GM12878 (cell line): ENCODE measurements around the gene MACROD2. TPM values are rescaled to one million over a fixed set of nuclear protein-coding genes. Genes with fewer than 3 reads are reported as not detected.

Experiments used
- ATAC-seq: fragments of 200-7000 bp; cut with Tn5 transposase; 3 replicates; pipeline ENCODE4 v1.9.1; 2020; ENCODE audit warnings: mild to moderate bottlenecking, moderate library complexity
- BruUV-seq: library from RNA; stranded (reverse); fragments of 400-500 nt; replicated peaks from 2 replicates; lab custom pipeline; 2021; lab: Mats Ljungman, UMichigan
- CTCF ChIA-PET: fragments of 300-600 bp; sonication (Branson Sonifier 250); formaldehyde crosslinking; extraction: SDS; loops from one replicate; lab custom pipeline; 2021; ENCODE audit warnings: inconsistent platforms; lab: Yijun Ruan, JAX
- POLR2A ChIA-PET: fragments of 350-600 bp; formaldehyde crosslinking; extraction: SDS; loops from one replicate; lab custom pipeline; 2021; ENCODE audit warnings: inconsistent platforms; lab: Charles Lee
- RAD21 ChIA-PET: fragments of 300-600 bp; sonication (Branson Sonifier 250); formaldehyde crosslinking; loops from one replicate; lab custom pipeline; 2023; ENCODE audit warnings: antibody characterized with exemption; ENCODE audit not compliant: unreplicated experiment; lab: Charles Lee
- SMC1A ChIA-PET: fragments of 300-600 bp; sonication (Branson Sonifier 250); formaldehyde crosslinking; loops from one replicate; lab custom pipeline; 2023; ENCODE audit not compliant: unreplicated experiment, uncharacterized antibody; lab: Charles Lee
- DNase-seq: peaks from one replicate; pipeline ENCODE4 v3.0.0-alpha.2; 2011; ENCODE audit warnings: low read depth, low spot score
- FAIRE-seq: peaks from 3 replicates; lab custom pipeline; 2011; peaks lifted over from hg19 to GRCh38; lab: Jason Lieb, UNC
- H2AFZ ChIP-seq: 2 replicates; pipeline ENCODE4 v1.6.0; 2011; ENCODE audit warnings: low read depth, low read length, control low read depth; ENCODE audit not compliant: control insufficient read depth
- H3K27ac ChIP-seq: 2 replicates; pipeline ENCODE4 v1.5.1; 2011; ENCODE audit warnings: control low read depth; ENCODE audit not compliant: control insufficient read depth, insufficient read depth
- H3K27me3 ChIP-seq, 2 experiments: replicated peaks in 1 of 2; 2 replicates each; pipeline versions ENCODE4 v1.6.0 to v1.6.1; 2011; ENCODE audit warnings: low read length in 1 of 2; ENCODE audit not compliant: control insufficient read depth in 2 of 2, insufficient read depth in 2 of 2
- H3K36me3 ChIP-seq, 2 experiments: 2 replicates each; pipeline ENCODE4 v1.5.1; 2011; ENCODE audit warnings: low read length in 1 of 2; ENCODE audit not compliant: control insufficient read depth in 2 of 2, insufficient read depth in 2 of 2
- H3K4me1 ChIP-seq: 2 replicates; pipeline ENCODE4 v1.6.1; 2011; ENCODE audit warnings: mild to moderate bottlenecking, low read length, moderate library complexity, mixed read lengths; ENCODE audit not compliant: control insufficient read depth, insufficient read depth
- H3K4me2 ChIP-seq: 2 replicates; pipeline ENCODE4 v1.6.0; 2011; ENCODE audit warnings: control low read depth; ENCODE audit not compliant: control insufficient read depth, insufficient read depth
- H3K4me3 ChIP-seq: fragments of 200-600 bp; sonication (generic); 2 replicates; pipeline ENCODE4 v1.5.1; 2016
- H3K79me2 ChIP-seq: 2 replicates; pipeline ENCODE4 v1.6.0; 2011; ENCODE audit warnings: low read length; ENCODE audit not compliant: control insufficient read depth, insufficient read depth
- H3K9ac ChIP-seq: 2 replicates; pipeline ENCODE4 v1.8.0; 2011; ENCODE audit warnings: low read length, control low read depth, mixed read lengths; ENCODE audit not compliant: control insufficient read depth, insufficient read depth
- H3K9me3 ChIP-seq: replicated peaks from 3 replicates; pipeline ENCODE4 v1.5.1; 2011; ENCODE audit warnings: mild to moderate bottlenecking, low read length; ENCODE audit not compliant: control insufficient read depth, insufficient read depth
- H4K20me1 ChIP-seq: 2 replicates; pipeline ENCODE4 v1.6.0; 2011; ENCODE audit not compliant: control insufficient read depth, insufficient read depth
- BRCA1 ChIP-seq: IDR thresholded peaks from 2 replicates; pipeline ENCODE4 v1.6.1; 2011; ENCODE audit warnings: low read depth, low read length, improper control_type of control experiment
- CHD1 ChIP-seq: IDR thresholded peaks from 2 replicates; pipeline ENCODE4 v1.6.1; 2012; ENCODE audit warnings: low read depth, low read length, improper control_type of control experiment
- IKZF2 ChIP-seq, 2 experiments: fragments of 450-650 bp; IDR thresholded peaks; 2 replicates each; pipeline ENCODE4 v1.6.1; 2017; ENCODE audit warnings: mild to moderate bottlenecking in 2 of 2, moderate library complexity in 2 of 2
- JUNB ChIP-seq: IDR thresholded peaks from 2 replicates; pipeline ENCODE4 v1.6.1; 2016; ENCODE audit warnings: antibody characterized with exemption, mild to moderate bottlenecking
- RELB ChIP-seq: fragments of 450-650 bp; IDR thresholded peaks from 2 replicates; pipeline ENCODE4 v1.6.1; 2017; ENCODE audit warnings: low read depth, mild to moderate bottlenecking, moderate library complexity
- SIX5 ChIP-seq: IDR thresholded peaks from 2 replicates; pipeline ENCODE4 v1.6.1; 2011; ENCODE audit warnings: mild to moderate bottlenecking, low read depth, low read length, moderate library complexity; ENCODE audit not compliant: severe bottlenecking
- SMC3 ChIP-seq: IDR thresholded peaks from 2 replicates; pipeline ENCODE4 v1.6.1; 2011; ENCODE audit warnings: low read length, improper control_type of control experiment, borderline replicate concordance
- SREBF1 ChIP-seq: IDR thresholded peaks from 2 replicates; pipeline ENCODE4 v1.6.1; 2012; ENCODE audit warnings: mild to moderate bottlenecking, low read length
- STAT1 ChIP-seq: fragments of 450-650 bp; conservative IDR thresholded peaks from 2 replicates; pipeline ENCODE4 v1.6.1; 2014; ENCODE audit warnings: antibody characterized with exemption, mild to moderate bottlenecking
- SUPT20H ChIP-seq: IDR thresholded peaks from 2 replicates; pipeline ENCODE4 v1.6.1; 2011; ENCODE audit warnings: low read depth, mild to moderate bottlenecking, low read length, moderate library complexity, borderline replicate concordance; ENCODE audit not compliant: control insufficient read depth
- TAF1 ChIP-seq: IDR thresholded peaks from 2 replicates; pipeline ENCODE4 v1.6.1; 2011; ENCODE audit warnings: mild to moderate bottlenecking, low read depth, low read length, borderline replicate concordance
- ZNF207 ChIP-seq: fragments of 450-650 bp; IDR thresholded peaks from 2 replicates; pipeline ENCODE4 v1.6.1; 2014; ENCODE audit warnings: antibody characterized with exemption, mild to moderate bottlenecking, borderline replicate concordance
- WGBS: methylation state at CpG from one replicate; pipeline ENCODE4 v1.1.6; 2016; ENCODE audit warnings: low lambda C conversion rate; ENCODE audit not compliant: insufficient replicate concordance, insufficient coverage; ENCODE audit errors: missing lambda C conversion rate; 5-methylcytosine and 5-hydroxymethylcytosine counted together
- in situ Hi-C: fragments of 300-500 bp; cut with MboI; formaldehyde crosslinking; loops from 9 replicates; pipeline ENCODE4 v1.14.3; 2018; ENCODE audit warnings: mixed read lengths
- intact Hi-C: fragments of 100-400 bp; cut with micrococcal nuclease; formaldehyde crosslinking; loops from one replicate; pipeline ENCODE4 v1.14.2; 2022; ENCODE audit not compliant: unreplicated experiment
- polyA plus RNA-seq, 11 experiments: library from polyadenylated mRNA; depleted of rRNA in 4 of 11; unstranded in 6 of 11; stranded (reverse) in 5 of 11; fragments of >200 nt; fragmentation: Nextera tagmentation in 4 of 11; fragmentation: Illumina TruSeq in 1 of 11; extraction: Ambion mirVana in 4 of 11; extraction: Trizol in 1 of 11; gene quantifications; 1 replicate in 1 of 11; 2 replicates in 10 of 11; pipeline versions ENCODE4 v1.2.1 to v1.2.3, GENCODE V29; 2011 to 2016; ENCODE audit warnings: inconsistent platforms in 2 of 11, missing spikeins in 2 of 11, low read depth in 1 of 11
- total RNA-seq, 4 experiments: library from RNA; depleted of rRNA in 3 of 4; stranded (reverse); fragments of >200 nt in 3 of 4; fragmentation: Illumina TruSeq in 1 of 4; extraction: Trizol in 1 of 4; gene quantifications; 2 replicates each; pipeline versions ENCODE4 v1.2.1 to v1.2.3, GENCODE V29; 2013 to 2021
- TF ChIP-seq, protein P1 (sequence below): fragments of 450-650 bp; IDR thresholded peaks from 2 replicates; pipeline ENCODE4 v1.6.1; 2014; ENCODE audit warnings: mild to moderate bottlenecking

MACROD2 gene
- total and polyA plus RNA-seq, 10 of the 15 experiments (the other 5 are each of a cell fraction or from before 2014, with no cell fraction given) = 1.1 to 21.5 (median 2.2) TPM

DNA sequence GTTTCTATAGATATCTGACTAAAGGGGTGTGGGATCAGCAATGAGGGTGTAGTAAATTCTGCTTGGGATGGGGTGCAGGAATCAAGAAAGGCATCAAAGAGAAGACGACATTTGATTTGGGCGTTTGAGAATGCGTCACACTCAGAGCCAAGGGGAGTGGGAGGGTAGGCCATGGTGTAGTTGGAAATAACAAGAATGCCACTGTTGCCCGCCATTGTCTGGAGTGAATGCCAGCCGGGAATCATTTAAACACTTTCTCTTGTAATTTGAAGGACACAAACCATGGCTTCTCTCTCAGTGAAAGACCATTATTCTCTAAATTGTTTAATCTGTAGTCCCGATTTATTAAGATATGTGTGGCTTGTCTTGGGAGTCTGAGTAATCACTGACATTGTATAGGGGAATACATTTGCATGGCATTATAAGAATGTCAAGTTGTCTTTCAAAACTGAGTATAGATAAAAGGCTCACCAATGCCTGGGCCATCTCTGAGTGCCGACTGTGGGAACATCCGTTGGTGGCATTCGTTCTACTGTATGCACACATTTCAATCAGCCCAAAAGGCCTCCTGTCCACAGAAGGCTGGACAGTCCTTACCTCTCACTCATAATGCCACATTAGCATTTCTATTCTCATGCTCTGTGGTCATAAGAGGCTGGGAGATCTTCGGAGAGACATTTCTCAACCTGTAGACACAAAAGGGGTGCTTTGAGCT is 1800.1 kb downstream of the MACROD2 start:
- BruUV-seq = no TSS peak
- no peak for ATAC-seq
- SMC1A ChIA-PET = interaction anchor here (1.0 to 1.9 kb wide), 2 partner anchors 11 to 122 kb away, joined by 3 to 4 read pairs; no protein-coding TSS in a partner anchor
- H2AFZ ChIP-seq = no peak overlapping the region
- no peak overlapping the region for H3K4me2 ChIP-seq
- in situ Hi-C loops (no loop called here), intact Hi-C loops (no loop called here)
- H3K79me2 ChIP-seq = no peaks in the 10 kb centered on the region
- 46% methylated on average over 10 of the region's 10 CpGs for WGBS
- CTCF ChIA-PET = interaction anchor here (0.5 kb wide), 1 partner anchor 140 kb away, joined by 3 read pairs; no protein-coding TSS in a partner anchor
- no peak for TF ChIP-seq SUPT20H
- TF ChIP-seq CHD1 = no peak
- no peak for TF ChIP-seq JUNB
- TF ChIP-seq STAT1 = no peak
- TF ChIP-seq TAF1 = no peak
- TF ChIP-seq, protein P1, sequence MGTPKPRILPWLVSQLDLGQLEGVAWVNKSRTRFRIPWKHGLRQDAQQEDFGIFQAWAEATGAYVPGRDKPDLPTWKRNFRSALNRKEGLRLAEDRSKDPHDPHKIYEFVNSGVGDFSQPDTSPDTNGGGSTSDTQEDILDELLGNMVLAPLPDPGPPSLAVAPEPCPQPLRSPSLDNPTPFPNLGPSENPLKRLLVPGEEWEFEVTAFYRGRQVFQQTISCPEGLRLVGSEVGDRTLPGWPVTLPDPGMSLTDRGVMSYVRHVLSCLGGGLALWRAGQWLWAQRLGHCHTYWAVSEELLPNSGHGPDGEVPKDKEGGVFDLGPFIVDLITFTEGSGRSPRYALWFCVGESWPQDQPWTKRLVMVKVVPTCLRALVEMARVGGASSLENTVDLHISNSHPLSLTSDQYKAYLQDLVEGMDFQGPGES = no peak
- TF ChIP-seq RELB = no peak
- TF ChIP-seq SREBF1 = no peak
- no peak for TF ChIP-seq SMC3
- TF ChIP-seq ZNF207 = no peak
- no peak for TF ChIP-seq IKZF2 (IDR thresholded peaks at IDR 0.05)
- TF ChIP-seq SIX5 = no peak
- no peak for TF ChIP-seq BRCA1
- POLR2A ChIA-PET = no interaction called here
- no peaks in the 10 kb centered on the region for H4K20me1 ChIP-seq
- RAD21 ChIA-PET = no interaction called here
- no peaks in the 10 kb centered on the region for H3K27me3 ChIP-seq
- no peak overlapping the region for H3K9ac ChIP-seq
- DNase-seq = no peak
- no peaks in the 10 kb centered on the region for H3K9me3 ChIP-seq
- no peak overlapping the region for H3K4me3 ChIP-seq
- H3K27ac ChIP-seq = no peak overlapping the region
- no peaks in the 10 kb centered on the region for H3K36me3 ChIP-seq
- FAIRE-seq = no peak
- no peaks in the 10 kb centered on the region for H3K4me1 ChIP-seq
